Measurements from ENCODE around the gene C2CD4B.

C2CD4B gene

GRCh38 chr15:62165104-62165792, at the start of gene C2CD4B:
TSS of gene C2CD4B (minus strand) at chr15:62165285. CDS start at chr15:62164984, 301 bp downstream.
- DNase-seq (ENCODE audit: low spot score) = no peak

- DNase-seq (ENCODE audit: low spot score) = no peak
Measured at GRCh38 chr15:62212741-62213140, 47.7 kb upstream of the C2CD4B start.

GRCh38 chr15:62211348-62211747, 46.3 kb upstream of the C2CD4B start:
- DNase-seq (ENCODE audit: low spot score) = no peak

- DNase-seq (ENCODE audit: low spot score) = no peak
Measured at GRCh38 chr15:62209821-62210220, 44.7 kb upstream of the C2CD4B start.

GRCh38 chr15:62209322-62209721, 44.2 kb upstream of the C2CD4B start:
- DNase-seq (ENCODE audit: low spot score) = no peak

- DNase-seq (ENCODE audit: low spot score) = no peak
Measured at GRCh38 chr15:62208884-62209283, 43.8 kb upstream of the C2CD4B start.

GRCh38 chr15:62208367-62208766, 43.3 kb upstream of the C2CD4B start:
- no peak for DNase-seq (ENCODE audit: low spot score)

- no peak for DNase-seq (ENCODE audit: low spot score)
Measured at GRCh38 chr15:62190675-62191074, 25.6 kb upstream of the C2CD4B start.

- DNase-seq (ENCODE audit: low spot score) = no peak
Measured at GRCh38 chr15:62190274-62190673, 25.2 kb upstream of the C2CD4B start.

GRCh38 chr15:62188744-62189143, 23.7 kb upstream of the C2CD4B start:
- no peak for DNase-seq (ENCODE audit: low spot score)

- DNase-seq (ENCODE audit: low spot score) = no peak
Measured at GRCh38 chr15:62187910-62188309, 22.8 kb upstream of the C2CD4B start.

GRCh38 chr15:62187425-62187824, 22.3 kb upstream of the C2CD4B start:
- DNase-seq (ENCODE audit: low spot score) = no peak

GRCh38 chr15:62186578-62186977, 21.5 kb upstream of the C2CD4B start:
- DNase-seq (ENCODE audit: low spot score) = no peak

- no peak for DNase-seq (ENCODE audit: low spot score)
Measured at GRCh38 chr15:62183130-62183529, 18.0 kb upstream of the C2CD4B start.

- DNase-seq (ENCODE audit: low spot score) = no peak
Measured at GRCh38 chr15:62173215-62173614, 8.1 kb upstream of the C2CD4B start.

GRCh38 chr15:62171882-62172281, 6.8 kb upstream of the C2CD4B start:
- DNase-seq (ENCODE audit: low spot score) = no peak

- DNase-seq (ENCODE audit: low spot score) = no peak
Measured at GRCh38 chr15:62165793-62166375, 799 bp upstream of the C2CD4B start.

- DNase-seq (ENCODE audit: low spot score) = no peak
Measured at GRCh38 chr15:62164396-62165103, 535 bp downstream of the C2CD4B start.

- no peak for DNase-seq (ENCODE audit: low spot score)
Measured at GRCh38 chr15:62164014-62164395, 1.1 kb downstream of the C2CD4B start.

- no peak for DNase-seq (ENCODE audit: low spot score)
Measured at GRCh38 chr15:62163397-62164013, 1.6 kb downstream of the C2CD4B start.

- no peak for DNase-seq (ENCODE audit: low spot score)
Measured at GRCh38 chr15:62153228-62153627, 11.9 kb downstream of the C2CD4B start.

- DNase-seq (ENCODE audit: low spot score) = no peak
Measured at GRCh38 chr15:62150445-62150844, 14.6 kb downstream of the C2CD4B start.

GRCh38 chr15:62149729-62150128, 15.4 kb downstream of the C2CD4B start:
- no peak for DNase-seq (ENCODE audit: low spot score)

All from Ammon's horn (tissue), 1 donor.